HG03354 (cell line): ENCODE measurements around the gene EFHD1.

ENCODE experiments used
- ATAC-seq: cut with Tn5 transposase; IDR thresholded peaks from one replicate; pipeline ENCODE4 v1.9.1; 2021; ENCODE audit warnings: mild to moderate bottlenecking; ENCODE audit not compliant: unreplicated experiment, poor library complexity, severe bottlenecking

The EFHD1 gene

GRCh38 chr2:232633413-232634205, at the start of gene EFHD1:
TSS of gene EFHD1 (plus strand) at chr2:232633604. CDS start at chr2:232633705, 101 bp downstream.
- no peak for ATAC-seq

DNA sequence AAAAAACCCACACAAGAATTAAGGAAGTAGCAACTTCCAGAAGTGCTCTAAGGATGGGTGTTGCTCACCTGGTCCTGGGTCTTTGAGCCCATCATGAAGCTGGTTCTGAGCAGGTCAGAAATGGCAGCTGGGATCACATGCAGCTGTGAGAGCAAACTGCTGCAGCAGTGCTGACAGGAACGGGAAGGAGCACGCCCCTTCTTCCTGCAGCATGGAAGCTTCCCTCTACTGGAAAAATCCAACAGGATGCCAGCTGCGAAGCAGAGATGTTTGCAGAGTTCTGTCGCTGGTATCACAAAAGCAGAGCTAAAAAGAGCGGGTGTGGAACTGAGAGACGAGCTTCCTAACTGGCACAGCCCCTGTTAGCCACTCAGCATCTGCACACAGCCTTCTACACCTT, 49.2 kb upstream of the EFHD1 start:
- ATAC-seq, result no peak

GRCh38 chr2:232586943-232587505, 46.4 kb upstream of the EFHD1 start:
- no peak for ATAC-seq

DNA sequence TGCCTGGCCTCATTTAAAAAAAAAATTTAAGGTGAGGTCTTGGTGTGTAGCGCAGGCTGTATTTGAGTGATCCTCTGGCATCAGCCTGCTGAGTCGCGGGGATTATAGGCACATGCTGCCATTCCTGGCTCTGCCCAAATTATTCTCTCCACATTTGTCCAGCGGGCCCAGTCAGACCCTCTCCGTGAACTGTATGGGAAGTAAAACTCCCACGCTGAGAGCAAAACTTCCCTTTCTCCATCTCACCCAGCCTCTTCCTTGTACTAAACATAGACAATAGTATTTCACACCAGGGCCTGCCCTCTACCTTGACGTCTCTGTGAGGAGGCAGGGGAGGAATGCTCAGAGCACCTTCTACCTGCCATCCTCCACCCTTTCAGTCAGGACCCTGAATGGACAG, 45.9 kb upstream of the EFHD1 start:
- ATAC-seq, result no peak

DNA sequence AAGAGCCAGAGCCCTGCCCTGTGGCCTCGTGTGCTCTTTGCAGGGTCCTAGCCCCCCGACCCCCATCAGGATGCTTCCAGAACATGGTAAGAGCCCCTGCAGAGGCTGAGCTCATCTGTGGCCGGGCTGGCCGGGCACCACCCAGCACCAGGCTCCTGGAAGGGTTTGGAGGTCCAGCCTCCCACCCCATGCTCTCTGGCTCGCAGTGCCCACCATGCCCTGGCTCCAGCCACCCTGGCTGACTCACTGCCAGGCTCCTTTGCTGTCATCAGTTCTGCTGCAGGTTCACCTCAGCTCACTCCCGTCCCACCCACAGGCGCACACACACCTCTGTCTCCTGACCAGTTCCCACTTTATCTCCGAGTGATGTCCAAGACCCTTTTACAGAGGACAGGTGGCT, 45.4 kb upstream of the EFHD1 start:
- ATAC-seq, result no peak

- ATAC-seq, result no peak
These were observed 44.5 kb upstream of the EFHD1 start for GRCh38 chr2:232588680-232589585.

- no peak for ATAC-seq
These were observed 40.5 kb upstream of the EFHD1 start for GRCh38 chr2:232592772-232593395.

GRCh38 chr2:232593982-232594381, 39.4 kb upstream of the EFHD1 start:
- no peak for ATAC-seq

DNA sequence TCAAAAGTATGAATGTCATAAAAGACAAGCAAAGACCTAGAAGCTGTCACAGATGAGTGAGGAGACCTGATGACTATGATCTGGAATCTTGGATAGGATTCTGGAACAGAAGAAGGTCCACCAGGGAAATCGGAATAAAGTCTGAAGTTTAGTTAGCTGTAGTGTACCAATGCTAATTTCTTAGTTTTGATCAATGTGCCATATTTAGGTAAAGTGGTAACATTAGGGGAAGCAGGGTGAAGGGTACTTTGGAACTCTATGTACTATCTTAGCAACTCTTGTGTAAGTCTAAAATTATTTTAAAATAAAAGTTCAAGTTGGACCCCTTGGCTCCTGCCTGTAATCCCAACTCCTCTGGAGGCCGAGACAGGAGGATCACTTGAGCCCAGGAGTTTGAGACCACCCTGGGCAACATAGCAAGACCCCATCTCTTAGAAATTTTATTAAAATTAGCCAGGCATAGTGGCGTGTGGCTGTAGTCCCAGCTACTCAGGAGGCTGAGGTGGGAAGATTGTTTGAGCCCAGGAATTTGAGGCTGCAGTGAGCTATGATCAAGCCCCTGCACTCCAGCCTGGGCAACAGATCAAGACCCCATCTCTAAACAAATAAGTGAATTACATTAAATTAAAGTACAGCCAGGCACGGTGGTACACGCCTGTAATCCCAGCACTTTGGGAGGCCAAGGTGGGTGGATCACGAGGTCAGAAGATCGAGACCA, 35.9 kb upstream of the EFHD1 start:
- no peak for ATAC-seq

DNA sequence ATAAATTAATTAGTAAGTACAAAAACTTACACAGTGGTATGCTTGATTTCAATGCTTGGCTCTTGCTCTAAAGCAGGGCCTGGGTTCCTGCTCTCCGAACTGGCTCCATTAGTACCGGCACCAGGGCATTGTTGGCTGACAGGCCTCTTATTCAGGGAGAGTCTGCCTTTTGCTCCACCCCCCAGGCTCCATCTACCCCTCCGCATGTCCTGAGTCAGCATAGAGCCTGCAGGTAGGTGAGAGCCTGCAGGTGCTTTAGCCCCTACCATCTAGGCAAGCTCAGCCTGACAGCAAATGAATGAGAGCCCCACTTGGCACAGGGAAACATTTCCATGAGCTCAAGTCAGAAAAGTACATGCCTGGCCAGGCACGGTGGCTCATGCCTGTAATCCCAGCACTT, 35.1 kb upstream of the EFHD1 start:
- no peak for ATAC-seq

GRCh38 chr2:232600053-232600773, 33.2 kb upstream of the EFHD1 start:
- ATAC-seq, result no peak

- ATAC-seq, result no peak
These were observed 30.1 kb upstream of the EFHD1 start for GRCh38 chr2:232603283-232603682.

DNA sequence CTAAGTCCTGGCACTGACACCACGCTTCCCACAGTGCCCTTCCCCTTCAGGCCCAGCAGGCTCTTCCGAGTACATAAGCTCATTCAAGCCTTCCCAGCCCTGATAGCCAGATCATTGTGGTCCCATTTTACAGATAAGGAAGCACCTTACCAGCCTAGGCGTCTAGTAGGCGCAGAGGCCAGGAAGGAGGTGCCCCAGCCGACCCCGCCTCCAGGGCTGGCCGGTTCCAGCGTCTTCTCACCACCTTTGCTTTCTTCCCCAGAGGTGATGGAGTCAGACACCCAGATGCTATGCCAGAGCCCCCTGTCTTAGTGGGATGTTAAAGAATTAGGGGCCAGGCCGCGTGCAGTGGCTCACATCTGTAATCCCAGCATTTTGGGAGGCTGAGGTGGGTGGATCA, 28.9 kb upstream of the EFHD1 start:
- ATAC-seq, result no peak

DNA sequence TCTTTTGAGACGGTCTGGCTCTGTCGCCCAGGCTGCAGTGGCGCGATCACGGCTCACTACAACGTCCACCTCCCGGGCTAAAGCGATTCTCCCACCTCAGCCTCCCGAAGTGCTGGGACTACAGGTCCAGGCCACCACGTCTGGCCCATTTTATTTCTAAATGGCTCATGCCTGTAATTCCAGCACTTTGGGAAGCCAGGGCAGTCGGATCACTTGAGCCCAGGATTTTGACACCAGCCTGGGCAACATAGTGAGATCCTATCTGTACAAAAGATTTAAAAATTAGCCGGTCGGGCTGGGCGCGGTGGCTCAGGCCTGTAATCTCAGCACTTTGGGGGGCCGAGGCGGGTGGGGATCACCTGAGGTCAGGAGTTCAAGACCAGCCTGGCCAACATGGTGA, 26.4 kb upstream of the EFHD1 start:
- no peak for ATAC-seq

DNA sequence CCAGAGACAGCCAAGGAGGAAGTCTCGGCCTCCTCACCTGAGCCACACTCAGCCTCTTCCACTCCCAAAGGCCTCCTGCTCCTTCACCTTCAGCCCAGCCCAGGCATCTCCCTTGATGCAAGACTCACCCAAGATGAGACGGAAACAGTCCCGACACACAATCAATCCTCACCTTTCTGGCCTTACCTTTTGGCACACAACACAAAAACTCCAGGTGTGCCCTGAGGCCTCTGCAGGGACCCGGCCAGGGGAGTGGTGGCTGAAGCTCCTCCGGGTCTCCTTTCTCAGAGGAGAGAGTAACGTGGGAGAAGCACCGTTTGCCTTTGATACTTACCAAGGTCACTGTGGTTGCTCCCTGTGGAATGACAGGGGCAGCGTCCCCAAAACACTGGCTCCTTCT, 23.8 kb upstream of the EFHD1 start:
- ATAC-seq, result no peak

- no peak for ATAC-seq
These were observed 23.3 kb upstream of the EFHD1 start for GRCh38 chr2:232610081-232610480.

GRCh38 chr2:232611061-232611460, 22.3 kb upstream of the EFHD1 start:
- ATAC-seq, result no peak

DNA sequence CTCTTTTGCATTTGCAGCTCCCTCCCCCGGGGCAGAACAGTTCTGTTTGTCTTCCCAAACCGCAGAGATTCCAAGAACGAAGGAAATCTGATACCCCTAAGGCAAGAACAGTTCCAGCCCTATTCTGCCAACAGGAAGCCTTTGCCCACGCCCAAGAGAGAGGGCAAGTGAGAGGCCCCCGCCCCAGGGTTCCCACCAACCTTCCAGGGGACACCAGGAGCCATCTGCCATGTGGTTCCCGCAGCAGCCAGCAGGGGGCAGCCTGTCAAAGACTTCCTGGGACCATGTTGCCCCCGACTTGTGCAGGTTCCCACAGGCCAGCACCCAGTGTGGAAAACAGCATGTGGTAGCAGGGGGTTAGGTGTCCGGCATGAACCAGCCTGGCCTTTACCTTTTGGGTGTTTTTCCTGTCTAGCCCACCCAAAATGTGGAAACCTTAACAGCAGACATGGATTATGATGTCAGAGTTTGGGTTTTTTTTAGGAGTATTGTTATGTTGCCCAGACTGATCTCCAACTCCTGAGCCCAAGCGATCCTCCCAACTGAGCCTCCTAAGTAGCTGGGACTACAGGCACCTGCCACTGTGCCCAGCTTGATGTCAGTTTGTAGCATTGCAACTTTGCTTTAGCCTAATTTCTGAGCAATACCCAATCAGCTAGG, 21.7 kb upstream of the EFHD1 start:
- ATAC-seq, result no peak
